ENCODE measurements around the gene PPT1. TPM values are rescaled to one million over a fixed set of nuclear protein-coding genes. Genes with fewer than 3 reads are reported as not detected.

PPT1 gene
- total RNA-seq, 1 donor from 2014 or later: 37.7 TPM

DNA sequence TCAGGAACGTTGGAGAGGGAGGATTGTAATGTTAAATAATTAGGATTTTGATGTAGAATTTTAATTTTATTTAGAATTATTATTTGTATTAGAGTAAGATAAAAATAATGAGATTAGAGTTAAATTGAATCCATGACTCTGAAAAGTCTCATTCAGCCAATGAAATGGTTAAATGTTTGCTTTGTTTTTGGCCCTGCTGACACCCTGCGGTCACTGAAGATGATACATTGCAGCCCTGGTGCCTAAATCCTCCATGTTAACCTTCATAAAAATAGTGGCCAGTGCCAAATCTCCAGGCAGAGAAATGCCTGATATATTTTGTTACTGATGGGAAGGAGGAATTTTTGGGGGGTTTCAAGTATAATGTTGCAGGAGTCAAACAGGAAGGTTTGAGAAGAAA, 36.8 kb upstream of the PPT1 start:
- peaks cover 79% of the 10 kb centered on the region for H3K27me3 ChIP-seq (ENCODE audit: low read depth)
- TF ChIP-seq, protein P1, sequence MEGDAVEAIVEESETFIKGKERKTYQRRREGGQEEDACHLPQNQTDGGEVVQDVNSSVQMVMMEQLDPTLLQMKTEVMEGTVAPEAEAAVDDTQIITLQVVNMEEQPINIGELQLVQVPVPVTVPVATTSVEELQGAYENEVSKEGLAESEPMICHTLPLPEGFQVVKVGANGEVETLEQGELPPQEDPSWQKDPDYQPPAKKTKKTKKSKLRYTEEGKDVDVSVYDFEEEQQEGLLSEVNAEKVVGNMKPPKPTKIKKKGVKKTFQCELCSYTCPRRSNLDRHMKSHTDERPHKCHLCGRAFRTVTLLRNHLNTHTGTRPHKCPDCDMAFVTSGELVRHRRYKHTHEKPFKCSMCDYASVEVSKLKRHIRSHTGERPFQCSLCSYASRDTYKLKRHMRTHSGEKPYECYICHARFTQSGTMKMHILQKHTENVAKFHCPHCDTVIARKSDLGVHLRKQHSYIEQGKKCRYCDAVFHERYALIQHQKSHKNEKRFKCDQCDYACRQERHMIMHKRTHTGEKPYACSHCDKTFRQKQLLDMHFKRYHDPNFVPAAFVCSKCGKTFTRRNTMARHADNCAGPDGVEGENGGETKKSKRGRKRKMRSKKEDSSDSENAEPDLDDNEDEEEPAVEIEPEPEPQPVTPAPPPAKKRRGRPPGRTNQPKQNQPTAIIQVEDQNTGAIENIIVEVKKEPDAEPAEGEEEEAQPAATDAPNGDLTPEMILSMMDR (IDR thresholded peaks at IDR 0.05; ENCODE audit: borderline replicate concordance): no peak
- no peak overlapping the region for H3K27ac ChIP-seq (replicated peaks)
- peaks cover 6% of the 10 kb centered on the region for H3K9me3 ChIP-seq (replicated peaks)
- H3K36me3 ChIP-seq: no peaks in the 10 kb centered on the region
- intact Hi-C loops (cut with micrococcal nuclease): no loop called here
- H3K4me1 ChIP-seq: peaks cover 9% of the 10 kb centered on the region
- H3K4me3 ChIP-seq: no peak overlapping the region
- no peak for DNase-seq

DNA sequence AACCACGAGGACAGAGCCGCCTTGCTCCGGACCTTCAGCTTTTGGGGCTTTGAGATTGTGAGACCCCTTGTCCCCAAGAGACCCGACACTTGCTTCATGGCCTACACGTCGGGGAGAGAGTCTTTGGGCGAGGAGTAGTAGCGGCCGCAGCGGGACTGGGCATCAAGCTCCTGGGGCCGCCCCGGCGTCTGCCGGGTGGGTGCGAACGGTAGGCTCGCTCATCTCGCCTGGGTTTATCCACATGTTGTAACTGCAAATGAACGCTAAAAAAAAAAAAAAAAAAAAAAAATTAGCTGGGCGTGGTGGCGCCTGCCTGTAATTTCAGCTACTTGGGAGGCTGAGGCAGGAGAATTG, 36.2 kb upstream of the PPT1 start:
- Histone ChIP-seq H3K4me1 (peaks cover 9% of the 10 kb centered on the region), H3K27me3 (ENCODE audit: low read depth) (peaks cover 84% of the 10 kb centered on the region), H3K36me3 (no peaks in the 10 kb centered on the region), H3K27ac (replicated peaks) (no peak overlapping the region), H3K4me3 (peak overlapping the region; percentile 52), H3K9me3 (replicated peaks) (peaks cover 6% of the 10 kb centered on the region)
- DNase-seq: no peak
- intact Hi-C loops (cut with micrococcal nuclease): no loop called here
- TF ChIP-seq, protein P1 (IDR thresholded peaks at IDR 0.05; ENCODE audit: borderline replicate concordance): no peak

GRCh38 chr1:40132383-40133311, 35.6 kb upstream of the PPT1 start:
- Histone ChIP-seq H3K4me1 (peaks cover 9% of the 10 kb centered on the region), H3K4me3 (peak overlapping the region; percentile 52), H3K36me3 (no peaks in the 10 kb centered on the region), H3K27ac (replicated peaks) (no peak overlapping the region), H3K27me3 (ENCODE audit: low read depth) (peaks cover 85% of the 10 kb centered on the region), H3K9me3 (replicated peaks) (peaks cover 6% of the 10 kb centered on the region)
- intact Hi-C loops (cut with micrococcal nuclease): no loop called here
- DNase-seq: no peak
- TF ChIP-seq, protein P1 (IDR thresholded peaks at IDR 0.05; ENCODE audit: borderline replicate concordance): no peak

- H3K4me1 ChIP-seq: peaks cover 9% of the 10 kb centered on the region
- DNase-seq: no peak
- intact Hi-C loops (cut with micrococcal nuclease): no loop called here
- no peak overlapping the region for H3K27ac ChIP-seq (replicated peaks)
- H3K9me3 ChIP-seq (replicated peaks): peaks cover 6% of the 10 kb centered on the region
- H3K27me3 ChIP-seq (ENCODE audit: low read depth): peaks cover 96% of the 10 kb centered on the region
- TF ChIP-seq, protein P1 (IDR thresholded peaks at IDR 0.05; ENCODE audit: borderline replicate concordance): no peak
- H3K36me3 ChIP-seq: no peaks in the 10 kb centered on the region
- H3K4me3 ChIP-seq: no peak overlapping the region
Observed at GRCh38 chr1:40130892-40131291, 33.8 kb upstream of the PPT1 start.

DNA sequence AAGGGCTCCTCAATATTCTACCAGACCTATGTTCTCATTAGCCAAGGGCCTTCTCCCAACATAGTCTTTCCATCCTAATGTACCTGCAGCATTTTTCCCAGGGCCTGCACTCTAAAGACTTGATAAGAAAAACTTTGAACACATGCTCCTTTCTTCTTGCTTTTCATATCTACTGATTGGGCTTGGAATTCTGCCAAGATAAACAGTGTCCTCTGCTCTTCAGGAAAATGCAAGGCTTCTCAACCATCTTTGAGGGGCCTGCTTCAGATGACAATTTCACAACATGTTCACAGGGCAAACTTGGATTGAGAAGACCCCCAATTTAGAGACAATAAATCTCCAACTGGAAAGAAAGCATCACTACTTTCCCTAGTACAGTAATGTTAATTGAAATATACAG, 25.8 kb upstream of the PPT1 start:
- no peaks in the 10 kb centered on the region for H3K9me3 ChIP-seq (replicated peaks)
- no peak overlapping the region for H3K4me3 ChIP-seq
- H3K36me3 ChIP-seq: no peaks in the 10 kb centered on the region
- H3K27me3 ChIP-seq (ENCODE audit: low read depth): peaks cover 55% of the 10 kb centered on the region
- H3K4me1 ChIP-seq: no peaks in the 10 kb centered on the region
- intact Hi-C loops (cut with micrococcal nuclease): no loop called here
- TF ChIP-seq, protein P1 (IDR thresholded peaks at IDR 0.05; ENCODE audit: borderline replicate concordance): no peak
- DNase-seq: no peak
- H3K27ac ChIP-seq (replicated peaks): no peak overlapping the region
